IMR-90 (cell line): ENCODE measurements around the gene TNS1. TPM values are rescaled to one million over a fixed set of nuclear protein-coding genes. Genes with fewer than 3 reads are reported as not detected.
A peak's percentile ranks its signal among the peaks of the same experiment; 100 is the strongest.
"Not testable (repeated sequence)": the region's sequence is repeated elsewhere in the genome, so short reads cannot be mapped to it uniquely, and the experiment has no call there.

ENCODE experiments used
- ATAC-seq: fragments of 200-7000 bp; cut with Tn5 transposase; 2 replicates; pipeline ENCODE4 v1.9.1; 2020; ENCODE audit warnings: low read depth, mild to moderate bottlenecking, moderate library complexity
- BruUV-seq: library from RNA; stranded (reverse); fragments of 400-500 nt; replicated peaks from 2 replicates; lab custom pipeline; 2021; lab: Mats Ljungman, UMichigan
- CTCF ChIA-PET: fragments of 300-600 bp; formaldehyde crosslinking; extraction: SDS; loops from one replicate; lab custom pipeline; 2021; ENCODE audit warnings: antibody characterized with exemption; lab: Yijun Ruan, JAX
- POLR2A ChIA-PET: fragments of 300-600 bp; sonication (Branson Sonifier 250); formaldehyde crosslinking; loops from one replicate; lab custom pipeline; 2022; ENCODE audit warnings: antibody characterized with exemption; ENCODE audit not compliant: unreplicated experiment; lab: Charles Lee
- DNase-seq: peaks from one replicate; pipeline ENCODE4 v3.0.0; 2013
- H2AFZ ChIP-seq: replicated peaks from 2 replicates; pipeline ENCODE3; 2013; ENCODE audit warnings: low read length, mild to moderate bottlenecking; ENCODE audit not compliant: poor library complexity
- H2AK5ac ChIP-seq: 2 replicates; pipeline ENCODE4 v1.6.1; 2013; ENCODE audit warnings: low read depth, low read length, inconsistent platforms
- H2AK9ac ChIP-seq: replicated peaks from 2 replicates; pipeline ENCODE3; 2013; ENCODE audit warnings: mild to moderate bottlenecking, low read depth, low read length, moderate library complexity; ENCODE audit not compliant: poor library complexity
- H2BK120ac ChIP-seq: 2 replicates; pipeline ENCODE4 v1.6.1; 2013; ENCODE audit warnings: low read depth, low read length, inconsistent platforms
- H2BK15ac ChIP-seq: 3 replicates; pipeline ENCODE4 v1.6.1; 2013; ENCODE audit warnings: low read depth, low read length, inconsistent platforms
- H2BK20ac ChIP-seq: 2 replicates; pipeline ENCODE4 v1.6.1; 2013; ENCODE audit warnings: low read depth, mild to moderate bottlenecking, inconsistent platforms, low read length, moderate library complexity
- H2BK5ac ChIP-seq: 2 replicates; pipeline ENCODE4 v1.6.1; 2013; ENCODE audit warnings: mild to moderate bottlenecking, low read depth, low read length, inconsistent platforms; ENCODE audit not compliant: poor library complexity, severe bottlenecking
- H3K14ac ChIP-seq: replicated peaks from 2 replicates; pipeline ENCODE4 v1.6.1; 2013; ENCODE audit warnings: low read depth, low read length, inconsistent platforms
- H3K18ac ChIP-seq: 2 replicates; pipeline ENCODE4 v1.6.1; 2013; ENCODE audit warnings: low read depth, low read length, control low read depth
- H3K23ac ChIP-seq: 2 replicates; pipeline ENCODE4 v1.6.1; 2013; ENCODE audit warnings: low read depth, low read length, inconsistent platforms
- H3K27ac ChIP-seq: 2 replicates; pipeline ENCODE4 v1.5.1; 2013; ENCODE audit warnings: mild to moderate bottlenecking, control low read depth, low read length; ENCODE audit not compliant: insufficient read depth
- H3K27me3 ChIP-seq: 2 replicates; pipeline ENCODE4 v1.6.1; 2013; ENCODE audit warnings: low read length; ENCODE audit not compliant: control insufficient read depth, insufficient read depth
- H3K36me3 ChIP-seq: 2 replicates; pipeline ENCODE4 v1.6.1; 2013; ENCODE audit warnings: low read length, mixed read lengths; ENCODE audit not compliant: control insufficient read depth, insufficient read depth
- H3K4ac ChIP-seq: 2 replicates; pipeline ENCODE4 v1.6.1; 2013; ENCODE audit warnings: low read depth, low read length, inconsistent platforms
- H3K4me1 ChIP-seq: 2 replicates; pipeline ENCODE4 v1.6.1; 2013; ENCODE audit warnings: low read length, mixed read lengths; ENCODE audit not compliant: control insufficient read depth, insufficient read depth
- H3K4me2 ChIP-seq: 2 replicates; pipeline ENCODE4 v1.6.1; 2013; ENCODE audit warnings: low read depth, mild to moderate bottlenecking, control low read depth, low read length, moderate library complexity
- H3K4me3 ChIP-seq: 2 replicates; pipeline ENCODE4 v1.5.1; 2013; ENCODE audit warnings: low read depth, mild to moderate bottlenecking, control low read depth, low read length, moderate library complexity; ENCODE audit not compliant: insufficient read depth
- H3K56ac ChIP-seq: 2 replicates; pipeline ENCODE4 v1.6.1; 2013; ENCODE audit warnings: low read length, inconsistent platforms; ENCODE audit not compliant: insufficient read depth; ENCODE audit errors: extremely low read depth
- H3K79me1 ChIP-seq, 2 experiments: 2 replicates each; pipeline ENCODE4 v1.6.1; 2013; ENCODE audit warnings: low read length in 2 of 2, inconsistent platforms in 1 of 2, low read depth in 1 of 2
- H3K9ac ChIP-seq: 2 replicates; pipeline ENCODE4 v1.6.1; 2013; ENCODE audit warnings: low read depth, low read length, control low read depth
- H3K9me1 ChIP-seq: 2 replicates; pipeline ENCODE4 v1.6.1; 2013; ENCODE audit warnings: low read length, inconsistent platforms; ENCODE audit not compliant: insufficient read depth
- H3K9me3 ChIP-seq: 2 replicates; pipeline ENCODE4 v1.6.1; 2013; ENCODE audit warnings: low read length; ENCODE audit not compliant: control insufficient read depth, insufficient read depth
- H4K20me1 ChIP-seq: 2 replicates; pipeline ENCODE4 v1.6.1; 2013; ENCODE audit warnings: low read length, inconsistent platforms; ENCODE audit not compliant: insufficient read depth
- H4K5ac ChIP-seq: 2 replicates; pipeline ENCODE4 v1.6.1; 2013; ENCODE audit warnings: mild to moderate bottlenecking, low read depth, low read length, control low read depth
- H4K8ac ChIP-seq, 2 experiments: 2 replicates each; pipeline ENCODE4 v1.6.1; 2013; ENCODE audit warnings: low read depth in 2 of 2, low read length in 2 of 2, control low read depth in 1 of 2, inconsistent platforms in 1 of 2
- H4K91ac ChIP-seq: 2 replicates; pipeline ENCODE4 v1.6.1; 2013; ENCODE audit warnings: low read depth, low read length, inconsistent platforms; ENCODE audit not compliant: insufficient read depth
- WGBS, 2 experiments: methylation state at CpG; one replicate each; pipeline versions ENCODE4 v1.1.5 to v1.1.7; 2013; ENCODE audit warnings: missing lambda C conversion rate in 2 of 2; ENCODE audit not compliant: insufficient read length in 1 of 2; ENCODE audit errors: extremely low coverage in 2 of 2; 5-methylcytosine and 5-hydroxymethylcytosine counted together
- dilution Hi-C: fragments of 300-500 bp; cut with HindIII; formaldehyde crosslinking; loops from one replicate; pipeline ENCODE4 v1.14.3; 2018; ENCODE audit warnings: low sequenced_read_pairs; ENCODE audit not compliant: unreplicated experiment
- in situ Hi-C: fragments of 300-500 bp; cut with MboI; formaldehyde crosslinking; loops from 3 replicates; pipeline ENCODE4 v1.14.3; 2019; ENCODE audit warnings: low sequenced_read_pairs, inconsistent platforms, mixed read lengths
- intact Hi-C: fragments of 100-400 bp; cut with micrococcal nuclease; formaldehyde crosslinking; loops from 2 replicates; pipeline ENCODE4 v1.10.0; 2022
- polyA plus RNA-seq, 3 experiments: library from polyadenylated mRNA; depleted of rRNA; stranded (reverse); fragments of >200 nt; gene quantifications; 2 replicates each; pipeline ENCODE4 v1.2.3, GENCODE V29; 2012; ENCODE audit warnings: low replicate concordance in 1 of 3
- total RNA-seq: library from RNA; depleted of rRNA; stranded (reverse); fragments of >200 nt; gene quantifications from 2 replicates; pipeline ENCODE4 v1.2.3, GENCODE V29; 2012

The TNS1 gene
- total and polyA plus RNA-seq, 2 of the 4 experiments (the other 2 are of a cell fraction): 41.1 to 45.2 TPM

GRCh38 chr2:218018842-218019125, 16.0 kb upstream of the TNS1 start:
- H3K9me3 ChIP-seq, H2AK5ac ChIP-seq, H3K18ac ChIP-seq, POLR2A ChIA-PET, H3K36me3 ChIP-seq, H3K27ac ChIP-seq, H3K23ac ChIP-seq, dilution Hi-C loops, DNase-seq, H3K4ac ChIP-seq, H3K79me1 ChIP-seq, in situ Hi-C loops, H3K9ac ChIP-seq, H3K4me2 ChIP-seq, H3K4me3 ChIP-seq, H2BK5ac ChIP-seq, BruUV-seq, intact Hi-C loops, H2BK120ac ChIP-seq, H2AFZ ChIP-seq, H3K56ac ChIP-seq, H3K4me1 ChIP-seq, H4K20me1 ChIP-seq, H4K8ac ChIP-seq, CTCF ChIA-PET, ATAC-seq, H4K91ac ChIP-seq, H3K9me1 ChIP-seq, H2BK20ac ChIP-seq, H3K14ac ChIP-seq, H2BK15ac ChIP-seq, H4K5ac ChIP-seq: not testable (repeated sequence)
- Histone ChIP-seq H2AK9ac (peak overlapping the region; percentile 55), H3K27me3 (peaks cover 12% of the 10 kb centered on the region)
- WGBS, 2 experiments: no CpG with 5 or more reads among the region's 4 CpGs
